ENCODE measurements around the gene CRIP1. TPM values are rescaled to one million over a fixed set of nuclear protein-coding genes. Genes with fewer than 3 reads are reported as not detected.

The CRIP1 gene
- total RNA-seq, 1 experiment from 2014 or later, result 6.9 TPM

DNA sequence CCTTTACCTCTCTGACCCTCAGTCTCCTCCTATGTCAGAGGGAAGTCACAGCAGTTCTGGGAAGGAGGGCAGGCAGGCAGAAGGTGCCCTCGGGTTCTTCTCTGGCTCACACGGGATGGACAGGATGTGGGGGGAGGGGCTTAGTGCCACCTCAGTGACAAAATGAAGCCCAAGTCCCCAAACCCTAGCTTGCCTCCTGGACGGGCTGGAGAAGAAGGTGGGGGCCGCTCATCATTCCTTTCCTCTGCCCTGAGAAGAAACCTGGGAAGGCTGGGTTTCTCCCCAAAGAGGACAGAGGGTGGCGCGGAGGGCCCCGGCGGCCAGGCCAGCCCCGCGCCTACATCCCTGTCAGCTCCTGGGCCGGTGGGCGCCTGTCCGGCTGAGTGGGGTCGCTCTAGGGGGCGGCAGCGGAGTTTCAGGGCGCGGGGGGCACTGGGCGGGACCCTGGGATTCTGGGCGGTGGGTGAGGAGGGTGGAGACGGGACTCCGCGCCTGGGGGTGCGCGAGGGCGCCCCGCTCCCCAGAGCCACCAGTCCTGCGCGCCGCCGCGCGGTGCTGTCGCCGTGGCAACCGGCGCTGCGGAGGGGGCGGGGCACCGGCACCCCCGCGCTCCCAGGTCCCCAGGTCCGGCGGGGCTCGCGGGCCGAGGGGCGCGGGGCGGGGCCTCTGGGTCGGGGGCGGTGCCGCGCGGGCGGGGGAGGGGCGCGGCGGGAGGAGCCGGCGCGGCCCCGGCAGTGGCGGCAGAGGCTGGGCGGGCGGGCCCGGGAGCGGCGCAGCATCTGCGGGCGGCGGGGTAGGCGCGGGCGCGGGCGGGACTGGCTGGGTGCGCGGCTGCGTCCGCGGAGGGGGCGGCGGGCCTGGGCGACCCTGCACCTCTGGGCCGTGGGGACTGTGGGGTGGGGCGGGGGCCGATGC lies 39.4 kb downstream of the CRIP1 start, which contains the start of gene TMEM121:
Gene TMEM121, plus strand, starts transcription at position 723 of the 915 bp plus-strand sequence. CDS start 2,252 bp downstream, outside the sequence.
- Histone ChIP-seq H2BK15ac (ENCODE audit: low read depth, low read length) (no peak within 1 kb of the TSS), H2AFZ (ENCODE audit: low read length) (no peak within 1 kb of the TSS), H3K4ac (ENCODE audit: low read depth, low read length) (no peak within 1 kb of the TSS), H3K4me1 (ENCODE audit: insufficient read depth, low read length) (no peaks in the 10 kb centered on the region; the same call in 1 of the 2 replicates), H3K9me3 (ENCODE audit: control insufficient read depth, low read depth, low read length) (no peaks in the 10 kb centered on the region), H2BK5ac (ENCODE audit: insufficient read length, low read length) (no peak within 1 kb of the TSS), H3K79me2 (ENCODE audit: insufficient read depth, low read length) (no peaks in the 10 kb centered on the region), H3K79me1 (ENCODE audit: insufficient read depth, low read depth, low read length, poor library complexity, severe bottlenecking) (no peaks in the 10 kb centered on the region), H3K27ac (ENCODE audit: insufficient read length, low read depth, low read length) (no peak within 1 kb of the TSS), H2BK120ac (ENCODE audit: low read depth, low read length, poor library complexity, severe bottlenecking) (no peak within 1 kb of the TSS), H3K23ac (ENCODE audit: insufficient read length, low read depth, low read length) (no peak within 1 kb of the TSS), H2BK12ac (ENCODE audit: insufficient read length, low read depth, low read length) (no peak within 1 kb of the TSS), H3T11ph (ENCODE audit: low read length) (no peak within 1 kb of the TSS), H3K14ac (ENCODE audit: insufficient read depth, low read length) (no peak within 1 kb of the TSS), H3K27me3 (ENCODE audit: insufficient read depth, low read length) (peaks cover 16% of the 10 kb centered on the region; the same call in 1 of the 2 replicates), H4K20me1 (ENCODE audit: control insufficient read depth, insufficient read depth, insufficient read length) (no peaks in the 10 kb centered on the region), H2BK20ac (ENCODE audit: low read depth, low read length, poor library complexity, severe bottlenecking) (no peak within 1 kb of the TSS), H2AK5ac (ENCODE audit: insufficient read length, low read length) (no peak within 1 kb of the TSS), H3K4me2 (ENCODE audit: insufficient read depth, insufficient read length, low read length) (peak within 1 kb of the TSS; percentile 36), H4K91ac (ENCODE audit: insufficient read length, low read depth, low read length) (no peak within 1 kb of the TSS), H3K9ac (ENCODE audit: extremely low read depth, insufficient read length, low read length) (no peak within 1 kb of the TSS), H3K56ac (ENCODE audit: insufficient read length, low read depth, low read length) (no peak within 1 kb of the TSS), H3K23me2 (ENCODE audit: insufficient read length, low read depth, low read length, poor library complexity, severe bottlenecking) (peaks cover 7% of the 10 kb centered on the region), H3K18ac (ENCODE audit: insufficient read length, low read depth, low read length) (no peak within 1 kb of the TSS), H4K5ac (ENCODE audit: insufficient read length, low read depth, low read length) (no peak within 1 kb of the TSS), H4K8ac (replicated peaks; ENCODE audit: insufficient read length, low read depth, low read length) (no peak within 1 kb of the TSS)
- TF ChIP-seq, protein P1, sequence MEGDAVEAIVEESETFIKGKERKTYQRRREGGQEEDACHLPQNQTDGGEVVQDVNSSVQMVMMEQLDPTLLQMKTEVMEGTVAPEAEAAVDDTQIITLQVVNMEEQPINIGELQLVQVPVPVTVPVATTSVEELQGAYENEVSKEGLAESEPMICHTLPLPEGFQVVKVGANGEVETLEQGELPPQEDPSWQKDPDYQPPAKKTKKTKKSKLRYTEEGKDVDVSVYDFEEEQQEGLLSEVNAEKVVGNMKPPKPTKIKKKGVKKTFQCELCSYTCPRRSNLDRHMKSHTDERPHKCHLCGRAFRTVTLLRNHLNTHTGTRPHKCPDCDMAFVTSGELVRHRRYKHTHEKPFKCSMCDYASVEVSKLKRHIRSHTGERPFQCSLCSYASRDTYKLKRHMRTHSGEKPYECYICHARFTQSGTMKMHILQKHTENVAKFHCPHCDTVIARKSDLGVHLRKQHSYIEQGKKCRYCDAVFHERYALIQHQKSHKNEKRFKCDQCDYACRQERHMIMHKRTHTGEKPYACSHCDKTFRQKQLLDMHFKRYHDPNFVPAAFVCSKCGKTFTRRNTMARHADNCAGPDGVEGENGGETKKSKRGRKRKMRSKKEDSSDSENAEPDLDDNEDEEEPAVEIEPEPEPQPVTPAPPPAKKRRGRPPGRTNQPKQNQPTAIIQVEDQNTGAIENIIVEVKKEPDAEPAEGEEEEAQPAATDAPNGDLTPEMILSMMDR (conservative IDR thresholded peaks at IDR 0.05), result no peak
- WGBS (ENCODE audit: extremely low coverage, insufficient read length, low lambda C conversion rate), result no CpG with 5 or more reads among the region's 88 CpGs
- H3K36me3 Mint-ChIP-seq (ENCODE audit: insufficient read depth in 1 of 3, low read depth in 3 of 3), result no peaks in the 10 kb centered on the region
- no peaks in the 10 kb centered on the region for H3K4me1 Mint-ChIP-seq
- peaks cover 0 to 10% of the 10 kb centered on the region in 2 experiments; a peak in 2 of 5 replicates for H3K9me3 Mint-ChIP-seq
- DNase-seq, result peak; percentile 47
- H3K27ac Mint-ChIP-seq, result no peak within 1 kb of the TSS
- H3K4me3 Mint-ChIP-seq, result peak within 1 kb of the TSS; percentile 33 to 73
- peaks cover 66% of the 10 kb centered on the region for H3K27me3 Mint-ChIP-seq (ENCODE audit: low read depth)
